Measurements from ENCODE around the gene LEKR1.

- TF ChIP-seq CTCF (IDR thresholded peaks at IDR 0.05) (no peak), POLR2A (IDR thresholded peaks at IDR 0.05) (no peak)
Observed at GRCh38 chr3:156803952-156804741, 22.0 kb upstream of the LEKR1 start.

Measured in tibial nerve (tissue), 3 donors.